ENCODE data around the gene PLIN5.

- TF ChIP-seq CTCF (IDR thresholded peaks at IDR 0.05) (no peak), POLR2A (IDR thresholded peaks at IDR 0.05) (no peak)
These were observed 24.4 kb downstream of the PLIN5 start for GRCh38 chr19:4510435-4511255.
